Fibroblast of lung (primary cell): ENCODE measurements around the gene KCNIP3.

Experiments
- EZH2 ChIP-seq: IDR thresholded peaks from 2 replicates; pipeline ENCODE4 v1.5.1; 2012; ENCODE audit warnings: low read length, control low read depth, mild to moderate bottlenecking; ENCODE audit errors: missing control alignments
- TF ChIP-seq, protein P1 (sequence below), 2 donors: IDR thresholded peaks in 1 of 2; conservative IDR thresholded peaks in 1 of 2; 1 replicate in 1 of 2; 2 replicates in 1 of 2; pipeline ENCODE4 v1.5.1; 2011 to 2012; ENCODE audit warnings: low read length in 2 of 2, control low read depth in 1 of 2, inconsistent platforms in 1 of 2, low read depth in 1 of 2, mild to moderate bottlenecking in 1 of 2

DNA sequence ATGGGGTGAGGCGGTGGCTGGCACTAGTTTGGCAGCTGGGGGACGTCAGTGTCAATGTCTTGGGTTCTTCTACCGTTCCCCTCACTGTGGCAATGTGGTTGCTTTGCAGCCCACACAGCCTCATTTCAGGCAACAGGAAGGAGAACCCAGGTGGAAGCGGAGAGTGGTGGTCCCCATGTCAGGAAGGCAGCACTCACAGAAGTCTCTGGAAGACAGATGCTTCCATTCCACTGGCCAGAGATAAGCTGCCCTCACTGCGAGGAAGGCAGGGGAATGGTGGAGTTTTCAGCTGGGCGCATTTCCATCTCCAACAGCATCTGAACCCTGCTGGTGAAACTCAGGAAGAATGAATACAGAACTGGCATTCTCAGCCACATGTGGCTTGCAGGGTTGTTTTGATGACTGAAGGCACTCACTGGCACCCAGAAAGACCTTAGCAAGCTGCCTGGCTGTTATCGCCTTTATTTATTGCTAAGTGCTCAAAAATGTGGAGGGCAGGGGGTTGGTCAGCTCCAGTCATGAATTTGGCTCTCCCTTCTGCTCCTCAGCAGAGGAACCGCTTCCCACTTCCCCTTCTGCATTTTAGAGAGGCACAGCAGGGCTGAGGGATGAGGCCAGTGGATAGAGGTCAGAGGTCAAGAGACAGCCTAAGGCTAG lies 19.4 kb downstream of the KCNIP3 start:
- TF ChIP-seq, protein P1, sequence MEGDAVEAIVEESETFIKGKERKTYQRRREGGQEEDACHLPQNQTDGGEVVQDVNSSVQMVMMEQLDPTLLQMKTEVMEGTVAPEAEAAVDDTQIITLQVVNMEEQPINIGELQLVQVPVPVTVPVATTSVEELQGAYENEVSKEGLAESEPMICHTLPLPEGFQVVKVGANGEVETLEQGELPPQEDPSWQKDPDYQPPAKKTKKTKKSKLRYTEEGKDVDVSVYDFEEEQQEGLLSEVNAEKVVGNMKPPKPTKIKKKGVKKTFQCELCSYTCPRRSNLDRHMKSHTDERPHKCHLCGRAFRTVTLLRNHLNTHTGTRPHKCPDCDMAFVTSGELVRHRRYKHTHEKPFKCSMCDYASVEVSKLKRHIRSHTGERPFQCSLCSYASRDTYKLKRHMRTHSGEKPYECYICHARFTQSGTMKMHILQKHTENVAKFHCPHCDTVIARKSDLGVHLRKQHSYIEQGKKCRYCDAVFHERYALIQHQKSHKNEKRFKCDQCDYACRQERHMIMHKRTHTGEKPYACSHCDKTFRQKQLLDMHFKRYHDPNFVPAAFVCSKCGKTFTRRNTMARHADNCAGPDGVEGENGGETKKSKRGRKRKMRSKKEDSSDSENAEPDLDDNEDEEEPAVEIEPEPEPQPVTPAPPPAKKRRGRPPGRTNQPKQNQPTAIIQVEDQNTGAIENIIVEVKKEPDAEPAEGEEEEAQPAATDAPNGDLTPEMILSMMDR (conservative IDR thresholded peaks at IDR 0.05 in 1 of 2, IDR thresholded peaks at IDR 0.05 in 1 of 2; ENCODE audit: low read depth in 1 of 2, low read length in 2 of 2) = peak in 1 of 2 donors; percentile 37
- no peak for TF ChIP-seq EZH2
